BE2C (cell line): ENCODE measurements around the gene FBN3.

Experiments used
- DNase-seq: peaks from one replicate; pipeline ENCODE4 v3.0.0-alpha.2; 2020
- H3K27me3 ChIP-seq: fragments of 250-450 bp; sonication (Bioruptor Pico); 2 replicates; pipeline ENCODE4 v1.5.1; 2020; ENCODE audit warnings: mild to moderate bottlenecking
- H3K36me3 ChIP-seq: fragments of 250-450 bp; sonication (Bioruptor Pico); 2 replicates; pipeline ENCODE4 v1.5.1; 2020; ENCODE audit warnings: mild to moderate bottlenecking
- H3K4me1 ChIP-seq: fragments of 250-450 bp; sonication (Bioruptor Pico); 2 replicates; pipeline ENCODE4 v1.5.1; 2020
- H3K4me3 ChIP-seq: 2 replicates; pipeline ENCODE4 v1.5.1; 2011; ENCODE audit warnings: low read depth, low read length
- H3K9me3 ChIP-seq: fragments of 250-450 bp; sonication (Bioruptor Pico); 2 replicates; pipeline ENCODE4 v1.5.1; 2020
- TF ChIP-seq, protein P1 (sequence below): IDR thresholded peaks from 2 replicates; pipeline ENCODE4 v1.5.1; 2012; ENCODE audit warnings: mild to moderate bottlenecking, low read depth, low read length

FBN3 gene

DNA sequence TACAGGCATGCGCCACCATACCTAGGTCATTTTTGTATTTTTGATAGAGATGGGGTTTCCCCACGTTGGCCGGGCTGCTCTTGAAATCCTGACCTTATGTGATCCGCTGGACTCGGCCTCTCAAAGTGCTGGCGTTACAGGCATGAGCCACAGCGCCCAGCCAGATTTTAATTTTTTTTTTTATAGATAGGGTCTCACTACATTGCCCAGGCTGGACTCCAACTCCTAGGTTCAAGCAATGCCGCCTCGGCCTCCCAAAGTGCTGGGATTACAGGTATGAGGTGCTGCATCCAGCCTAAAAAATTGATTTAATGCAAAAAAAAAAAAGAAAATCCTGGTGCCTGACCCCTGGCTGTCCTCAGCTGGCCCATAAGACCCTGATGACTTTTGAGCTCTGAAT, 34.9 kb upstream of the FBN3 start:
- DNase-seq = no peak
- H3K4me1 ChIP-seq = no peaks in the 10 kb centered on the region
- no peaks in the 10 kb centered on the region for H3K36me3 ChIP-seq
- no peaks in the 10 kb centered on the region; the same call in none of the 2 replicates for H3K27me3 ChIP-seq
- TF ChIP-seq, protein P1, sequence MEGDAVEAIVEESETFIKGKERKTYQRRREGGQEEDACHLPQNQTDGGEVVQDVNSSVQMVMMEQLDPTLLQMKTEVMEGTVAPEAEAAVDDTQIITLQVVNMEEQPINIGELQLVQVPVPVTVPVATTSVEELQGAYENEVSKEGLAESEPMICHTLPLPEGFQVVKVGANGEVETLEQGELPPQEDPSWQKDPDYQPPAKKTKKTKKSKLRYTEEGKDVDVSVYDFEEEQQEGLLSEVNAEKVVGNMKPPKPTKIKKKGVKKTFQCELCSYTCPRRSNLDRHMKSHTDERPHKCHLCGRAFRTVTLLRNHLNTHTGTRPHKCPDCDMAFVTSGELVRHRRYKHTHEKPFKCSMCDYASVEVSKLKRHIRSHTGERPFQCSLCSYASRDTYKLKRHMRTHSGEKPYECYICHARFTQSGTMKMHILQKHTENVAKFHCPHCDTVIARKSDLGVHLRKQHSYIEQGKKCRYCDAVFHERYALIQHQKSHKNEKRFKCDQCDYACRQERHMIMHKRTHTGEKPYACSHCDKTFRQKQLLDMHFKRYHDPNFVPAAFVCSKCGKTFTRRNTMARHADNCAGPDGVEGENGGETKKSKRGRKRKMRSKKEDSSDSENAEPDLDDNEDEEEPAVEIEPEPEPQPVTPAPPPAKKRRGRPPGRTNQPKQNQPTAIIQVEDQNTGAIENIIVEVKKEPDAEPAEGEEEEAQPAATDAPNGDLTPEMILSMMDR = no peak
- no peaks in the 10 kb centered on the region for H3K9me3 ChIP-seq
- no peak overlapping the region for H3K4me3 ChIP-seq

DNA sequence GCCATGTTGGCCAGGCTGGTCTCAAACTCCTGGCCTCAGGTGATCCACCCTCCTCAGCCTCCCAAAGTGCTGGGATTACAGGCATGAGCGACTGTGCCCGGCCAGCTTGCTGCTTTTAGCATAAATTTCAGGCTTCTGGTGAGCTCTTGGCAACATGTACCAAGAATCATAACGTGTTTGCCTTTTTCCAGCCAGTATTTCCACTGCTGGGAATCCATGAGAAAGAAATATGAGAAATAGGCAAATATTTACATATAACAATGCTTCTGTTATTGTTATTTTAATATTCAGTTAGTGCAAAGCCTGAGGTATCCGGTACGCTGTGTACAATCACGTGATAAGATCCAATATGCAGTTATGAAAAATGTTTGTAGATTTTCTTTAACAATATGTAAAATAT, 30.6 kb upstream of the FBN3 start:
- no peaks in the 10 kb centered on the region; the same call in 1 of the 2 replicates for H3K27me3 ChIP-seq
- TF ChIP-seq, protein P1 = no peak
- DNase-seq = no peak
- no peaks in the 10 kb centered on the region for H3K9me3 ChIP-seq
- H3K4me1 ChIP-seq = no peaks in the 10 kb centered on the region
- H3K36me3 ChIP-seq = no peaks in the 10 kb centered on the region
- no peak overlapping the region for H3K4me3 ChIP-seq

DNA sequence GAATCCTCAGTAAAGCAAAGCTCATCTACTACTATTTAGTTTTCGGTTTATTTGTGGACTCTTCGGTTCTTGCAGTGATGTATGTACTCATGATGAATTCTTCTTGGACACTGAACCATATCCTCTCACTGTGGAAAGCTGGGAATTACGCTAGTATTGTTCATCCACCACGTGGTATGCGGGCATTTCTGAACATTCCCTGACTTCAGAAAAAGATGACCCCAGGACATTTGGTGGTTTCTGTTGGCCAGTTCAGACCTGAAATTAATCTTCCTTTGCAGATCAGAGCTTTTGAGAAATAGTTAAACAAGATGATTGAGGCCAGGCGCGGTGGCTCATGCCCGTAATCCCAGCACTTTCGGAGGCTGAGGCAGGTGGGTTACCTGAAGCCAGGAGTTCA, 25.3 kb upstream of the FBN3 start:
- Histone ChIP-seq H3K36me3 (no peaks in the 10 kb centered on the region), H3K27me3 (peaks cover 3% of the 10 kb centered on the region; the same call in 1 of the 2 replicates), H3K4me3 (no peak overlapping the region), H3K9me3 (no peaks in the 10 kb centered on the region), H3K4me1 (no peaks in the 10 kb centered on the region)
- no peak for DNase-seq
- TF ChIP-seq, protein P1 = no peak

DNA sequence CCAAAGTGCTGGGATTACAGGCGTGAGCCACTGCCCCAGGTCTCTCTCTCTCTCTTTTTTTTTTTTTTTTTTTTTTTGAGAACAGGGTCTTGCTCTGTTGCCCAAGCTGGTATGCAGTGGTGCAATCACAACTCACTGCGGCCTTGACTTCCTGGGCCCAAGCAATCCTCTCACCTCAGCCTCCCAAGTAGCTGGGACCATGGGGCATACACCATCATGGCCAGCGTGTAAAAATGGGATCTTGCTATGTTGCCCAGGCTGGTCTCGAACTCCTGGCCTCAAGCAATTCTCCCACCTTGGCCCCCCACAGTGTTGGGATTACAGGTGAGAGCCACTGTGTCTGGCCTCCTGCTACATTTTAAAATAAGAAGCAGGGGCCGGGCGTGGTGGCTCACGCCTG, 19.1 kb upstream of the FBN3 start:
- DNase-seq = no peak
- Histone ChIP-seq H3K27me3 (peaks cover 3% of the 10 kb centered on the region; the same call in 1 of the 2 replicates), H3K4me3 (no peak overlapping the region), H3K9me3 (no peaks in the 10 kb centered on the region), H3K4me1 (no peaks in the 10 kb centered on the region), H3K36me3 (no peaks in the 10 kb centered on the region)
- TF ChIP-seq, protein P1 = no peak

DNA sequence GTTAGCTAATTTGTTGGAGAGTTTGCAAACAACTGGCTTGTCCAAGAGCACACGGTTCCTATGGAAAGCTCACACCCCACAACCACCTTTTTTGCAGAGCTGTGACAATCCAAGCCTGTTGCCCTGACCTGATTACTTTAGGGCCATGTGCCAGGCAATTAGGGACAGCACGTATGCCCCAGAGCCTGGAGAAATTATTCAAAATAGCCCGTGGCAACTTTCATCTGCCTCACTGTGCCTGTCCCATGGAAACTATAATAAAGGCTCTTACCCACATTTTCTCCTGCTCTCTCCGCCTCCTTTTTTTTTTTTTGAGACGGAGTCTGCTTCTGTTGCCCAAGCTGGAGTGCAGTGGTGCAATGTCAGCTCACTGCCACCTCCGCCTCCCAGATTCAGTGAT, 18.6 kb upstream of the FBN3 start:
- H3K9me3 ChIP-seq = no peaks in the 10 kb centered on the region
- TF ChIP-seq, protein P1 = no peak
- no peaks in the 10 kb centered on the region for H3K4me1 ChIP-seq
- H3K4me3 ChIP-seq = no peak overlapping the region
- H3K27me3 ChIP-seq = peaks cover 3% of the 10 kb centered on the region; the same call in 1 of the 2 replicates
- H3K36me3 ChIP-seq = no peaks in the 10 kb centered on the region
- no peak for DNase-seq

DNA sequence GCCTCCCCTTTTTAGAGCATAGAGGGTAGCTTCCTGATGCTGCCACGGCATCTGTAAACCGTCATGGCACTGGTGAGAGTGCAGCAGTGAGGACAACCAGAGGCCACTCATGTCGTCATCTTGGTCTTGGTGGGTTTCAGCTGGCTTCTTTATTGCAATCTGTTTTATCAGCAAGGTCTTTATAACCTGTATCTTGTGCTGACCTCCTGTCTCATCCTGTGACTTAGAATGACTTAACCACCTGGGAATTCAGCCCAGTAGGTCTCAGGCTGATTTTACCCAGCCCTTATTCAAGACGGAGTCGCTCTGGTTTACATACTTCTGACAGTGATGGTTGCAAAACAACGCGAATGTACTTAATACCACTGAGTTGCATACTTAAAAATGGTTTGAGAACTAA, 14.4 kb upstream of the FBN3 start:
- Histone ChIP-seq H3K27me3 (no peaks in the 10 kb centered on the region), H3K4me3 (no peak overlapping the region), H3K4me1 (no peaks in the 10 kb centered on the region), H3K36me3 (no peaks in the 10 kb centered on the region), H3K9me3 (no peaks in the 10 kb centered on the region)
- DNase-seq = no peak
- TF ChIP-seq, protein P1 = no peak
